Right cardiac atrium (tissue), 5 donors: ENCODE data around the gene GRM4. TPM values are rescaled to one million over a fixed set of nuclear protein-coding genes. Genes with fewer than 3 reads are reported as not detected.

ENCODE experiments used
- ATAC-seq, 2 donors: fragments of 200-7000 bp; cut with Tn5 transposase; one replicate each; pipeline versions ENCODE4 v1.8.0 to v1.9.1; 2020; ENCODE audit warnings: moderate library complexity in 2 of 2, mild to moderate bottlenecking in 1 of 2
- DNase-seq, 3 donors: peaks; one replicate each; pipeline ENCODE4 v3.0.0-alpha.2; 2020
- H3K27ac ChIP-seq: one replicate; pipeline ENCODE4 v1.5.1; 2013; ENCODE audit warnings: mild to moderate bottlenecking, low read length, control low read depth, moderate library complexity
- H3K27me3 ChIP-seq: one replicate; pipeline ENCODE4 v1.6.1; 2013; ENCODE audit not compliant: control insufficient read depth, insufficient read depth
- H3K4me1 ChIP-seq: one replicate; pipeline ENCODE4 v1.6.1; 2013; ENCODE audit warnings: low read length; ENCODE audit not compliant: control insufficient read depth, insufficient read depth
- H3K4me3 ChIP-seq: one replicate; pipeline ENCODE4 v1.5.1; 2013; ENCODE audit warnings: low read length, control low read depth
- H3K9me3 ChIP-seq: one replicate; pipeline ENCODE4 v1.6.1; 2013; ENCODE audit warnings: low read length; ENCODE audit not compliant: control insufficient read depth
- WGBS: extraction: QIAGEN DNeasy Blood & Tissue Kit; methylation state at CpG from one replicate; pipeline ENCODE4 v1.1.7; 2013; 5-methylcytosine and 5-hydroxymethylcytosine counted together
- intact Hi-C, 4 donors: fragments of 100-400 bp; cut with DNase I; formaldehyde crosslinking; loops; one replicate each; pipeline versions ENCODE4 v1.11.0 to v1.14.0; 2022 to 2023
- polyA plus RNA-seq: library from polyadenylated mRNA; stranded (reverse); fragments of 200-250 nt; gene quantifications from one replicate; pipeline ENCODE4 v1.2.3, GENCODE V29; 2013
- total RNA-seq, 4 donors: library from RNA; stranded (reverse); fragmentation: NEBNext Ultra II Directional; extraction: Animal tissue kit (Norgen Biotek cat#: 25700); gene quantifications; one replicate each; pipeline ENCODE4 v1.2.1, GENCODE V29; 2021
- donor health status: healthy with polysubstance abuse.
- donor health status: DM: no; HTN: yes; CAD: no.
- donor health status: DM: no; HTN: no; CAD: no.
- donor health status: DM: no; HTN: yes; CAD: no; lungs with severe emphysema.
- donor health status: DM: yes; HTN: yes; CAD: no.

Gene GRM4
- total and polyA plus RNA-seq, 5 donors, result not detected

DNA sequence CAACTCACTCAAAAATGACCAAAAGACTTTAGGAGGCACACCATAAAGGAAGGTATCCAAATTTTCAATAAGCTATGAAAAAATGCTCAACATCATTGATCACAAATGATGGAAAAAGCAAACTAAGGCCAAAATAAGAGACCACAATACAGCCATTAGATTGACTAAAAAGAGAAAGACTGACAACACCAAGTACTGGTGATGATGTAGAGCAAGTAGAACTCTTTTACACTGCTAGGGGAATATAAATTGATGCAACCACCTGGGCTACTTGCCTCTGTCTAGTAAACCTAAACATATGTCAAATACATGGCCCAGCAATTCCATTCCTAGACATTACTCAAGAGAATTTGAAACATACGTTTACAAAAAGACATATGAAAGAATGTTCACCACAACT is 148.6 kb downstream of the GRM4 start:
- intact Hi-C loops, result no loop called here
- no peaks in the 10 kb centered on the region for H3K27me3 ChIP-seq
- H3K4me1 ChIP-seq, result no peaks in the 10 kb centered on the region
- H3K27ac ChIP-seq, result no peak overlapping the region
- ATAC-seq, result no peak
- no peaks in the 10 kb centered on the region for H3K9me3 ChIP-seq
- H3K4me3 ChIP-seq, result no peak overlapping the region
- WGBS, result 91% methylated on average over 1 of the region's 1 CpG
- DNase-seq, result no peak

DNA sequence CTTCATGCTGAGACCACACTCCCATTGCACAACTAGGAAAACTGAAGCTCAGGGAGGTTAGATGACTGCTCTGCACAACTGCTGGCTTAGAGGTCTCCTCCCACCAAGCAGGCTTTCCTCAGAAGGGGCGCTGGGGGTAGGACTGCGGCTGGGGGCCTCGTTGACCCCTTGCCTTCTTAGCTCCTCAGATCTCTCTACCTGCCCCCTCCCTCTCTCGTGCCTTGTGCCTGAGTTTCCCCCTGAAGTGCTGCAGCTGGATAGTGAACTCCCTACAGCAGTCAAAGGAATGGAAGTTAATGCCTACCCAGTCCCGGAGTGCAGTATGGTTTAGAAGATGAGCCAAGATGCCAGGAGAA is 149.8 kb downstream of the GRM4 start:
- H3K4me3 ChIP-seq, result no peak overlapping the region
- no peaks in the 10 kb centered on the region for H3K27me3 ChIP-seq
- no peak overlapping the region for H3K27ac ChIP-seq
- DNase-seq (no peak), ATAC-seq (no peak)
- 62% methylated on average over 5 of the region's 5 CpGs for WGBS
- no peaks in the 10 kb centered on the region for H3K9me3 ChIP-seq
- no peaks in the 10 kb centered on the region for H3K4me1 ChIP-seq
- intact Hi-C loops, result no loop called here

DNA sequence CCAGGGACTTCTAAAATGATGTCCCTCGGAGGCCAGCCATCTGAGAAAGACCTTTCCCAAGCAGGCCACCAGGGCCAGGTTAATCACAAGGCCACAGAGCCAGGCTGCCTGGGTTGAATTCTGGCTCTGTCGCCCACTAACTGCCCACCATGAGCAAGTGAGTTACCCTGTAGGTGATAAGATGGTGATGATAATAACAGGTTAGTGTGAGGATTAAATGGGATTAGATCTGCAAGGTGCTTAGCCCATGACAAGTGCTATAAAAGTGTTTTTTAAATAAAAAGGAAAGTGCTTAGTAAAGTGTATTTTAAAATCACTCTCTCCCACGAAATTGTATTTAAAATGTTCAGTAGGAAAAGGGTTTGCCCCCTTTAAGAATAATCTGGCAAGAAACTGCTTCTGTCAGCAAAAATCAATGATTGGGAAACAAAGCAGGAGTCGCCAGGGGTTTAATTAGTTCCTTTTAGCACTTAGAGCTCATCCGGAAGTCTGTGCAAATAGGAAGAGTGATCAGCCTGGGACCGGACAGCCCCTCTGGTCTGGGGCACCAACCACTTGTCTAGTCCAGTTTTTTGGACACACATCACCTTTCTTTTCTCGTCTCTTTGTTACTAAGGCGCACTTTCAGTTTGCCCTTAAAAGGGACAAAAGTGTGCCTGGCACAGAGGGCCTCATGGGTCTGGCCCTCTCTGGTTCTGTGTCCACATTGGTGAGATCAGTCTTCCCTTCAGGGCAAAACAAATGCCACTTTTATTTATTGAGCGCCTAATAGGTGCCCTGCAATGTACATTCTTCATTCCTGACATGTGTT is 150.4 kb downstream of the GRM4 start:
- DNase-seq, result no peak
- Histone ChIP-seq H3K9me3 (no peaks in the 10 kb centered on the region), H3K27me3 (no peaks in the 10 kb centered on the region), H3K27ac (no peak overlapping the region), H3K4me1 (no peaks in the 10 kb centered on the region), H3K4me3 (no peak overlapping the region)
- 46% methylated on average over 9 of the region's 9 CpGs for WGBS
- intact Hi-C loops, result no loop called here
- no peak for ATAC-seq

DNA sequence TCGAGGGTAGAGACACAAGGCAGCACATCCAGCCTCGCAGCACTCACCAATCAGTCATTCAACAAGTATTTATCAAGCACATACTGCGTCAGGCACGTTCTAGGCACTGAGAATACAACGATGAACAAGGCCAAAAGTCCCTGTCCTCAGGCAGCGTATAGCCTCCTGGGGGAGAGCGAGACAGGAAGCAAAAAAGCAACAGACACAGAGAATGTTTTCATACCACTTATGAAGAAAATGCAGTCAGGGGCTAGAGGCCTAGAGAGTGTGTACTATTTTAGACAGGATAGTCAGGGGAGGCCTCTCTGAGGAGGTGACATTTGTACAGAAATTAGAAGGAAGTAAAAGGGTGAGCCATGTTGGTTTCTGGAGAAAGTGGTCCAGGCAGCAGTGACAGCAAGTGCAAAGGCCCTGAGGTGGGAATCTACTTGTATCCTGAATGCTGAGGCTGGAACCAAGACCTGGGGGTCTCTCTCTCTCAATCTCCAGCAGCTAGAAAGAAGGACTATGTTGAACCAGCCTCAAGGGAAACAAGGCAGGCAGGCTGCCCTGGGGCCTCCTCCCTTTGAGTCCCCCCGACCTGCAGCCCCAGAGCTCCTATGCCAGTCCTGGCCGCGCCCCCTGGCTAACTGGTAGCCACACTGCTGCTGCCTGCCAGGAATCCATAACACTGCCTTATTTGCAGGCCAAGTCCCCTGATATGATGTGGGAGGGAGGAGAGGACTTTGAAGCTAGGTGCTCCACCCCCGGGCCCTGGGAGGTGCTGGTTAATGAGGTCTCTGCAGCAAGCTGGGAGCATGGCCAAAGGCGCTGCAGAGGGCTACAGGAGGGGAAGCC is 151.2 kb downstream of the GRM4 start:
- ATAC-seq, result peak in 1 of 2 donors; percentile 19
- WGBS, result 78% methylated on average over 12 of the region's 12 CpGs
- no peak overlapping the region for H3K27ac ChIP-seq

DNA sequence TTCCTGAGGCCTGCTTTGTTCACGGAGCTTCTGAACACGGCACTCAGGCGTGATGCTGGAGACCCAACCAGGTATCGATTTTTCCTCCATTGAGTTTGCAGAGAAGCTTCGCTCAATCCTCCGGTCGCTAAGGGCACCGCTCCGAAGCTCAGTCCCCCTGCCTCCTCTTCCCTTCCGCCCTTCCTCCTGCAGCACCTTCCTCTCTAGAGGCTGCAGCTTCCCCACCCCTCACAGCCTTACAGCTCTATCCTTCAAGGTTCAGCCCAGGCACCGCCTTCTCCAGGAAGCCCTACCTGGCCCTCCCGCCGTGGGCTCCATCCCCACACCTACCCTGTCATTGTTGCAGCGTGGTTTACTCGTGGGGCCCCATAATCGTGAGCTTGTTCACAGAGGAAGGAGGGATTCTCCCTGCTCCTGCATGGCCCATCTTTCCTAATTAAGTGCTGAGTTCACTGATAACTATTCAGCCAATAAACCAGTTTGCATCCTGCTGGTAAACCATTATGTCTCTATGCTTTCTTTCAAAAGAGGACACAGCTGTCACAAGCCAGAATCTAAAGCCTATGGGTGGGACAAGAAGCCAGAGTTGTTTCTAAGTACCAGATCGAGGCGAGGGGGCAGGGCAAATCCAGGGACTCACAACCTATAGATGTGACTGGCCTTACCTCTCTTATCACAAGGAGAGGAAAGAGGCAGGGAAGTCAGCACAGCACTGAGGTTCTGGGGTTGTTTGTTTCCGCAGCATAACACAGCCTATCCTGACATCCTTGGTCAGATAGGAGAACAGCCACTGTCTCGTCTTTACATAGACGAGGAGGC is 152.0 kb downstream of the GRM4 start:
- intact Hi-C loops, result no loop called here
- no peak overlapping the region for H3K4me3 ChIP-seq
- DNase-seq, result no peak
- H3K27ac ChIP-seq, result no peak overlapping the region
- no peaks in the 10 kb centered on the region for H3K9me3 ChIP-seq
- no peaks in the 10 kb centered on the region for H3K4me1 ChIP-seq
- no peaks in the 10 kb centered on the region for H3K27me3 ChIP-seq
- 69% methylated on average over 21 of the region's 21 CpGs for WGBS
- no peak for ATAC-seq

More for the DNA sequence above, 151.2 kb downstream of the GRM4 start:
- Histone ChIP-seq H3K27me3 (no peaks in the 10 kb centered on the region), H3K4me3 (no peak overlapping the region), H3K4me1 (no peaks in the 10 kb centered on the region), H3K9me3 (no peaks in the 10 kb centered on the region)
- intact Hi-C loops, result no loop called here
- DNase-seq, result no peak

DNA sequence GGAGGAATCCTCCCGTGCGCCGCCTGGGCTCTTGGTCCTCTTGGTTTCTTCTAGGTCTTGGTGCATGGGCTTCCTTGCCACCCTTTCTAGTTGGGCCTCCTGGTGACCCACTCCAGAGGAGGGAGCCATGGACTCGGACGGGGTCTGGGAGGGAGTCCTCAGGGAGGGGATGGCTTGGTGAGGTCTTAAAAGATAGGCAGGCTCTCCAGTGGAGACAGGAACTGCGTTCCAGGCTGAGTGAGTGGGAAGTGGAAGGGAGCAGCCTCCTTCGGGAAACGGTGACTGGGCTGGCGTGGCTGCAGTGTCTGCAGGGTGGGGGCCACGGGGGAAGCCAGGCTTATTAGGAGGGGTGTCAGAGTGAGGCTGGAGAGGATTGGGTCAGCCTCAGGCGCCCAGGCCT is 152.8 kb downstream of the GRM4 start:
- H3K27ac ChIP-seq, result no peak overlapping the region
- WGBS, result 48% methylated on average over 11 of the region's 11 CpGs
- no peaks in the 10 kb centered on the region for H3K27me3 ChIP-seq
- ATAC-seq (no peak), DNase-seq (no peak)
- intact Hi-C loops, result no loop called here
- no peak overlapping the region for H3K4me3 ChIP-seq
- no peaks in the 10 kb centered on the region for H3K4me1 ChIP-seq
- H3K9me3 ChIP-seq, result no peaks in the 10 kb centered on the region

DNA sequence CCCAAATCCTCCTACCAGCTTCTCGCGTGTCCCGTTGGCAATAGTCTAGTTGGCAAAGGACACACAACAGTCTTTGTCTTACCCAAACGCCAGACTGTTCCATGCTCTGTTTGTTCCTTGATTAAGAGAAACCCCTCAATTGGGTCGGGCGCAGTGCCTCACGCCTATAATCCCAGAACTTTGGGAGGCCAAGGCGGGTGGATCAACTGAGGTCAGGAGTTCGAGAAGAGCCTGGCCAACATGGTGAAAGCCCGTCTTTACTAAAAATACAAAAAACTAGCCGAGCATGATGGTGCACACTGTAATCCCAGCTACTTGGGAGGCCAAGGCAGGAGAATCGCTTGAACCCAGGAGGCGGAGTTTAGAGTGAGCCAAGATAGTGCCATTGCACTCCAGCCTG is 153.7 kb downstream of the GRM4 start:
- ATAC-seq (no peak), DNase-seq (no peak)
- no peak overlapping the region for H3K27ac ChIP-seq
- no peaks in the 10 kb centered on the region for H3K9me3 ChIP-seq
- WGBS, result 90% methylated on average over 13 of the region's 13 CpGs
- intact Hi-C loops, result no loop called here
- no peaks in the 10 kb centered on the region for H3K27me3 ChIP-seq
- no peaks in the 10 kb centered on the region for H3K4me1 ChIP-seq
- no peak overlapping the region for H3K4me3 ChIP-seq

DNA sequence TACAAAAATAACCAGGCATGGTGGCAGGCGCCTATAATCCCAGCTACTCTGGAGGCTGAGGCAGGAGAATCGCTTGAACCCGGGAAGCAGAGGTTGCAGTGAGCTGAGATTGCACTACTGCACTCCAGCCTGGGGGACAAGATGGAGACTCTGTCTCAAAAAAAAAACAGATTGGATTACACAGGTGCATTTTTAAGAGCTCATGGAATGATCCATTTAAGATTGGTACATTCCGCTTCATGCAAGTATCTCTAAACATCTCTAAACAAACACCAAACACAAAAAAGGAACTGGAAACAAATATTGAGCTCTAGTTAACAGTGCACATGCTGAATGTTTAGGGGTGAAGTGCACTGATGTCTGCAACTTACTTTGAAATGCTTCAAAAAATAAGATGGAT is 154.3 kb downstream of the GRM4 start:
- ATAC-seq, result no peak
- intact Hi-C loops, result no loop called here
- Histone ChIP-seq H3K27ac (no peak overlapping the region), H3K27me3 (no peaks in the 10 kb centered on the region), H3K4me1 (no peaks in the 10 kb centered on the region), H3K4me3 (no peak overlapping the region), H3K9me3 (no peaks in the 10 kb centered on the region)
- 97% methylated on average over 4 of the region's 4 CpGs for WGBS
- no peak for DNase-seq

DNA sequence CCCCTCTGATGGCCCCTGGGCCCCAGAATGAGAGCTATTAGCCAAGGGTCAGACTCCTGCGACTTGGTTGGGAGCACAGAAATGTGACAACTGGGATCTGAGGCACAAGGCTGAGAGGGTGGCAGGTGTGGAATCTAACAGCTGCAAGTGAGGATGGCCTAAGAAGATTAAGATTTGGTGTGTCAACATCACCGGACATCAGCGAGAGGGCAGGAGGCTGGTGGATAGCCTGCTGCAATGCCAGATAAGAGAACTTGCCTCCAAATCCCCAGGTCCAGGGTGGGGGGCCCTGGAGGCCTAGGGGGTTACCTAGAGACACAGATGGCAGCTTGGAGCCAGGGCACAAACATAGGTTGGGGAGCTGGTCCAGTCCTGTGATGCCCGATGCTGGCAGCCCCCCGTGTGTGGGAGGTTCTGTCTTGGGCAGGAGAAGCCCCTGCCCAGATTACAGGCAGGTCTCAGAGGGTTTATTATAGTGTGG is 155.8 kb downstream of the GRM4 start:
- H3K27ac ChIP-seq, result no peak overlapping the region
- intact Hi-C loops, result no loop called here
- H3K4me3 ChIP-seq, result no peak overlapping the region
- ATAC-seq, result peak in 1 of 2 donors; percentile 30
- WGBS, result 27% methylated on average over 5 of the region's 5 CpGs
- H3K9me3 ChIP-seq, result no peaks in the 10 kb centered on the region
- no peaks in the 10 kb centered on the region for H3K4me1 ChIP-seq
- H3K27me3 ChIP-seq, result no peaks in the 10 kb centered on the region
- DNase-seq, result no peak

DNA sequence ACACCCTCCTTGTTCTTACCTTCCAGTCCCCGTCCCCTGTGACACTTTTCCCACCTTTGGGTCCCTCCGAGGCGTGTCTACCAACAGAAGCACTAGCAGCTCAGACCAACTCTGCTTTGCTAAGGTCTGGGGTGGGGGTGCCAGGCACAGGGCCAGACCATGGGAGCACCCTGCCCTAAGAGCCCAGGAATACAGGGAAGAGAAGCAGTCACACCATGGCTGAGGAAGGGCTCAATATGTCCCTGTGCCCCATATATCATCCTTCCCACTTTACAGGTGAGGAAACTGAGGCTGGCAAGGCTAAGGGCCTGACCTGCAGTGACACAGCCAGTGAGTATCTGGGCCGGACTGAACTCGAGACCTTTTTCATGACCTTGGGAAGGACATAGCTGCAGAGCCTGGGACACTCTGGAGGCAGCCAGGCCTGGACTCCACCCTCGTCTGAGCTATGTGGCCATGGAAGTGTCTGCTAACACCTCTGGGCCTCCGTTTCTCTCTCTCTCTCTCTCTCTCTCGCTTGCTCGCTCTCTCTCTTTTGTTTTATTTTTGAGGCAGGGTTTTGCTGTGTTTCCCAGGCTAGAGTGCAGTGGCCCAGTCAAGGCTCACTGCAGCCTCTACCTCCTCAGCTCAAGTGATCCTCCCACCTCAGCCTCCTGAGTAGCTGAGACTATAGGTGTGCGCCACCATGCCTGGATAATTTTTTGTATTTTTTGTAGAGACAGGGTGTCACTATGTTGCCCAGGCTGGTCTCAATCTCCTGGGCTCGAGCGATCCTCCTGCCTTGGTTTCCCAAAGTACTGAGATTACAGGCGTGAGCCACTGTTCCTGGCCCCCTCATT is 156.7 kb downstream of the GRM4 start:
- Histone ChIP-seq H3K27me3 (no peaks in the 10 kb centered on the region), H3K9me3 (no peaks in the 10 kb centered on the region), H3K4me3 (no peak overlapping the region), H3K4me1 (no peaks in the 10 kb centered on the region), H3K27ac (no peak overlapping the region)
- DNase-seq (no peak), ATAC-seq (peak in 1 of 2 donors; percentile 33)
- 71% methylated on average over 13 of the region's 13 CpGs for WGBS
- intact Hi-C loops, result no loop called here
